GM23338 (cell line): ENCODE measurements around the gene UPK1B.
"Not testable (repeated sequence)": the region's sequence is repeated elsewhere in the genome, so short reads cannot be mapped to it uniquely, and the experiment has no call there.

ENCODE experiments used
- CREB1 ChIP-seq: fragments of 250-450 bp; sonication (Bioruptor Pico); IDR thresholded peaks from 2 replicates; pipeline ENCODE4 v1.5.0; 2020; ENCODE audit warnings: low read depth, mild to moderate bottlenecking, moderate library complexity
- CTCF ChIP-seq, 2 experiments: fragments of 200-600 bp in 1 of 2; sonication (generic) in 1 of 2; conservative IDR thresholded peaks; 2 replicates each; pipeline versions ENCODE4 v1.5.1 to v1.6.1; 2016 to 2017; ENCODE audit warnings: antibody characterized with exemption in 2 of 2, low read depth in 2 of 2, mild to moderate bottlenecking in 2 of 2, moderate library complexity in 1 of 2
- ETS1 ChIP-seq: IDR thresholded peaks from 2 replicates; pipeline ENCODE4 v1.6.1; 2016; ENCODE audit warnings: antibody characterized with exemption
- EZH2 ChIP-seq: fragments of 200-600 bp; sonication (generic); IDR thresholded peaks from one replicate; pipeline ENCODE4 v1.8.0; 2017; ENCODE audit warnings: antibody characterized with exemption, mild to moderate bottlenecking, low read depth; ENCODE audit not compliant: unreplicated experiment
- EZH2phosphoT487 ChIP-seq: fragments of 200-600 bp; sonication (generic); IDR thresholded peaks from one replicate; pipeline ENCODE4 v1.8.1; 2018; ENCODE audit warnings: antibody characterized with exemption; ENCODE audit not compliant: unreplicated experiment
- JUNB ChIP-seq: IDR thresholded peaks from one replicate; pipeline ENCODE4 v1.6.1; 2016; ENCODE audit warnings: antibody characterized with exemption; ENCODE audit not compliant: unreplicated experiment
- NANOG ChIP-seq: IDR thresholded peaks from 2 replicates; pipeline ENCODE4 v1.6.1; 2016; ENCODE audit warnings: antibody characterized with exemption, borderline replicate concordance
- POLR2AphosphoS5 ChIP-seq: IDR thresholded peaks from 2 replicates; pipeline ENCODE4 v1.6.1; 2016; ENCODE audit warnings: antibody characterized with exemption, low read depth
- REST ChIP-seq: IDR thresholded peaks from one replicate; pipeline ENCODE4 v1.6.1; 2018; ENCODE audit warnings: antibody characterized with exemption; ENCODE audit not compliant: unreplicated experiment
- STAT1 ChIP-seq: IDR thresholded peaks from one replicate; pipeline ENCODE4 v1.6.1; 2016; ENCODE audit warnings: antibody characterized with exemption; ENCODE audit not compliant: unreplicated experiment
- ZNF462 ChIP-seq: fragments of 250-450 bp; sonication (Bioruptor Pico); IDR thresholded peaks from 2 replicates; pipeline ENCODE4 v1.5.0; 2020; ENCODE audit warnings: mild to moderate bottlenecking, moderate library complexity

- not testable (repeated sequence) for TF ChIP-seq POLR2AphosphoS5; CTCF (conservative IDR thresholded peaks at IDR 0.05; ENCODE audit: low read depth in 2 of 2); CREB1; JUNB; EZH2; REST; NANOG; STAT1; EZH2phosphoT487; ETS1; ZNF462 (CRISPR knock-in tag)
Observed at GRCh38 chr3:119242387-119243057, 69.1 kb downstream of the UPK1B start.
